GM08714 (cell line): ENCODE results near the gene FKRP.

Experiments used
- H3K4me3 ChIP-seq: fragments of 200-500 bp; sonication (Bioruptor generic); 2 replicates; pipeline ENCODE4 v1.5.1; 2014; ENCODE audit warnings: mild to moderate bottlenecking, low read length, inconsistent platforms
- ZNF274 ChIP-seq: IDR thresholded peaks from 2 replicates; pipeline ENCODE4 v1.6.1; 2012; ENCODE audit warnings: mild to moderate bottlenecking, low read depth, low read length

The FKRP gene

GRCh38 chr19:46723023-46723461 lies 22.8 kb upstream of the FKRP start:
- no peak overlapping the region for H3K4me3 ChIP-seq
- no peak for TF ChIP-seq ZNF274

DNA sequence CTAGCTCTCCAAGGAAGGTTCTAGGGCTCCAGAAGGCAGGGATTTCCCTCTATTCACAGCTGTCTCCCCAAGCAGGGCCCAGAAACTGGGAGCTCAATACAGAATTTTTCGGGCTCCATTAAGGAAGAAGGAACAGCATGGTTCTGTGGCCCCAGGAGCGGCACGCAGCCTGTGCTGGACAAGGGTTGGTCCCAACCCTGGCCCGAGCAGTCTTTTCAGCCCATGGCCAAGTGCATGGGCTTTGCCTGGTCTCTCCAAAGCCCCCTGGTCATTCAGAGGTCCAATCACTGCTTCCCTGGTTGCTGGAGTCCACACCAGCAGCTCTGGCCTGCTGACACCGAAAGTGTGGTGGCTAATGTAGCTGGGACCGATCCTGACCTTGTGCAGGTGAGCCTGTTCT lies 22.4 kb upstream of the FKRP start:
- TF ChIP-seq ZNF274 = no peak
- no peak overlapping the region for H3K4me3 ChIP-seq

DNA sequence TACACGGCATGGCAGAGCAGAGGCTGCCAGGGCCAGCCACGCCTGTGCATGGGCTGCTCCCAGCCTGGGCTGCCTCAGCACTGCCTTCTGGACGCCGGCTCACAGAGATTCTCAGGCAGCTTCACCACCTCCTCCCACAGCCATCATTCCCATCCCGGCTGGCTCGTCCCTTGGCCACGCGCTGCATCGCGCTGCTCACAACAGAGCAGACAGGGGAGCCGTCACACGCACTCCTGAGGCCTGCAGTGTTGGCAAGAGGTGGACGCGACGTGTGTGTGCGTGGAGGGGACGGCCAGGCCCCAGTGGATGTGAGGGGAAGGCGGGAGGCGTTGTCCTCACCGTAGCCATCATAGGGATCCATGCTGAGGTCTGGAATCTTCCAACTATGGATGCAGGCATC lies 21.4 kb upstream of the FKRP start:
- TF ChIP-seq ZNF274 = no peak
- H3K4me3 ChIP-seq = no peak overlapping the region

GRCh38 chr19:46725036-46725820 lies 20.6 kb upstream of the FKRP start:
- H3K4me3 ChIP-seq = no peak overlapping the region
- TF ChIP-seq ZNF274 = no peak

GRCh38 chr19:46725859-46726393 lies 19.9 kb upstream of the FKRP start:
- no peak for TF ChIP-seq ZNF274
- H3K4me3 ChIP-seq = no peak overlapping the region

- TF ChIP-seq ZNF274 = no peak
- no peak overlapping the region for H3K4me3 ChIP-seq
Measured at GRCh38 chr19:46726551-46726950, 19.3 kb upstream of the FKRP start.

GRCh38 chr19:46726971-46727501 lies 18.8 kb upstream of the FKRP start:
- no peak overlapping the region for H3K4me3 ChIP-seq
- TF ChIP-seq ZNF274 = no peak

GRCh38 chr19:46727757-46728156 lies 18.1 kb upstream of the FKRP start:
- no peak for TF ChIP-seq ZNF274
- H3K4me3 ChIP-seq = no peak overlapping the region

- no peak overlapping the region for H3K4me3 ChIP-seq
- no peak for TF ChIP-seq ZNF274
Measured at GRCh38 chr19:46728208-46728607, 17.6 kb upstream of the FKRP start.

GRCh38 chr19:46728693-46729339 lies 17.0 kb upstream of the FKRP start:
- TF ChIP-seq ZNF274 = no peak
- no peak overlapping the region for H3K4me3 ChIP-seq

- H3K4me3 ChIP-seq = no peak overlapping the region
- no peak for TF ChIP-seq ZNF274
Measured at GRCh38 chr19:46729696-46730095, 16.2 kb upstream of the FKRP start.

- no peak for TF ChIP-seq ZNF274
- no peak overlapping the region for H3K4me3 ChIP-seq
Measured at GRCh38 chr19:46730187-46730586, 15.7 kb upstream of the FKRP start.

- no peak for TF ChIP-seq ZNF274
- H3K4me3 ChIP-seq = no peak overlapping the region
Measured at GRCh38 chr19:46730595-46730994, 15.3 kb upstream of the FKRP start.

- H3K4me3 ChIP-seq = no peak overlapping the region
- no peak for TF ChIP-seq ZNF274
Measured at GRCh38 chr19:46731007-46731501, 14.8 kb upstream of the FKRP start.

GRCh38 chr19:46731584-46731983 lies 14.3 kb upstream of the FKRP start:
- no peak for TF ChIP-seq ZNF274
- no peak overlapping the region for H3K4me3 ChIP-seq
